Measurements from ENCODE around the gene TBC1D3K.
"Not testable (repeated sequence)": the region's sequence is repeated elsewhere in the genome, so short reads cannot be mapped to it uniquely, and the experiment has no call there.

Gene TBC1D3K

GRCh38 chr17:37924115-37924514 is at the start of gene TBC1D3K:
Gene TBC1D3K (plus strand): TSS chr17:37924415. CDS start chr17:37926000, 1,585 bp downstream.
- not testable (repeated sequence) for DNase-seq (ENCODE audit: low read depth in 2 of 2)

GRCh38 chr17:37884516-37884915 is 39.7 kb upstream of the TBC1D3K start:
- no peak for DNase-seq (ENCODE audit: low read depth in 2 of 2)

- no peak for DNase-seq (ENCODE audit: low read depth in 2 of 2)
Measured at GRCh38 chr17:37885136-37885535, 39.1 kb upstream of the TBC1D3K start.

- no peak for DNase-seq (ENCODE audit: low read depth in 2 of 2)
Measured at GRCh38 chr17:37888881-37889280, 35.3 kb upstream of the TBC1D3K start.

- not testable (repeated sequence) for DNase-seq (ENCODE audit: low read depth in 2 of 2)
Measured at GRCh38 chr17:37896961-37897360, 27.3 kb upstream of the TBC1D3K start.
